MM.1S (cell line): ENCODE results near the gene PRELID3B.

ENCODE experiments used
- DNase-seq: peaks from one replicate; pipeline ENCODE4 v3.0.0-alpha.2; 2015
- H2AFZ ChIP-seq: fragments of 300-600 bp; sonication (generic); 2 replicates; pipeline ENCODE4 v1.6.0; 2016; ENCODE audit warnings: antibody characterized with exemption, low read length
- H3F3A ChIP-seq: fragments of 300-600 bp; sonication (generic); 2 replicates; pipeline ENCODE4 v1.6.1; 2016; ENCODE audit warnings: mild to moderate bottlenecking, antibody characterized with exemption, low read length, moderate library complexity, mixed read lengths; ENCODE audit not compliant: insufficient read depth
- H3K27ac ChIP-seq: fragments of 300-600 bp; sonication (generic); 2 replicates; pipeline ENCODE4 v1.5.1; 2016; ENCODE audit warnings: mild to moderate bottlenecking, low read length
- H3K27me3 ChIP-seq: fragments of 300-600 bp; sonication (generic); replicated peaks from 2 replicates; pipeline ENCODE4 v1.6.0; 2016; ENCODE audit warnings: low read length; ENCODE audit not compliant: insufficient read depth
- H3K36me3 ChIP-seq: fragments of 300-600 bp; sonication (generic); replicated peaks from 2 replicates; pipeline ENCODE4 v1.6.1; 2016; ENCODE audit warnings: mild to moderate bottlenecking, low read length, mixed read lengths; ENCODE audit not compliant: insufficient read depth
- H3K4me1 ChIP-seq: fragments of 300-600 bp; sonication (generic); 2 replicates; pipeline ENCODE4 v1.6.1; 2016; ENCODE audit warnings: low read length, mixed read lengths
- H3K4me2 ChIP-seq: fragments of 300-600 bp; sonication (generic); 2 replicates; pipeline ENCODE4 v1.6.0; 2016; ENCODE audit warnings: low read depth, low read length
- H3K4me3 ChIP-seq: fragments of 300-600 bp; sonication (generic); 2 replicates; pipeline ENCODE4 v1.5.1; 2016; ENCODE audit warnings: low read length, mixed read lengths
- H3K79me2 ChIP-seq: fragments of 300-600 bp; sonication (generic); 2 replicates; pipeline ENCODE4 v1.6.1; 2016; ENCODE audit warnings: mixed run types, low read length, mixed read lengths
- H3K9ac ChIP-seq: fragments of 300-600 bp; sonication (generic); 2 replicates; pipeline ENCODE4 v1.6.1; 2016; ENCODE audit warnings: low read length, mixed read lengths
- H3K9me2 ChIP-seq: fragments of 300-600 bp; sonication (generic); replicated peaks from 2 replicates; pipeline ENCODE4 v1.6.1; 2016; ENCODE audit warnings: mild to moderate bottlenecking, low read length, mixed read lengths; ENCODE audit not compliant: insufficient read depth
- H3K9me3 ChIP-seq: fragments of 300-600 bp; sonication (generic); replicated peaks from 2 replicates; pipeline ENCODE4 v1.6.1; 2016; ENCODE audit warnings: mild to moderate bottlenecking, low read length, mixed read lengths; ENCODE audit not compliant: insufficient read depth
- H4K20me1 ChIP-seq: fragments of 300-600 bp; sonication (generic); 2 replicates; pipeline ENCODE4 v1.6.1; 2016; ENCODE audit warnings: mild to moderate bottlenecking, low read length, moderate library complexity, mixed read lengths; ENCODE audit not compliant: insufficient read depth
- EZH2 ChIP-seq: fragments of 300-600 bp; sonication (generic); optimal IDR thresholded peaks from 2 replicates; pipeline ENCODE3; 2017; ENCODE audit warnings: low read depth, mild to moderate bottlenecking, antibody characterized with exemption, low read length, mixed read lengths
- EZH2phosphoT487 ChIP-seq: fragments of 300-600 bp; sonication (generic); IDR thresholded peaks from 2 replicates; pipeline ENCODE4 v1.6.1; 2018; ENCODE audit warnings: antibody characterized with exemption, low read length
- TF ChIP-seq, protein P1 (sequence below): fragments of 300-600 bp; sonication (generic); IDR thresholded peaks from 2 replicates; pipeline ENCODE4 v1.5.1; 2016; ENCODE audit warnings: antibody characterized with exemption, low read length, mixed read lengths

Gene PRELID3B

GRCh38 chr20:59040667-59041066 is 1.9 kb downstream of the PRELID3B start:
- TF ChIP-seq EZH2phosphoT487 (no peak), EZH2 (no peak)
- TF ChIP-seq, protein P1, sequence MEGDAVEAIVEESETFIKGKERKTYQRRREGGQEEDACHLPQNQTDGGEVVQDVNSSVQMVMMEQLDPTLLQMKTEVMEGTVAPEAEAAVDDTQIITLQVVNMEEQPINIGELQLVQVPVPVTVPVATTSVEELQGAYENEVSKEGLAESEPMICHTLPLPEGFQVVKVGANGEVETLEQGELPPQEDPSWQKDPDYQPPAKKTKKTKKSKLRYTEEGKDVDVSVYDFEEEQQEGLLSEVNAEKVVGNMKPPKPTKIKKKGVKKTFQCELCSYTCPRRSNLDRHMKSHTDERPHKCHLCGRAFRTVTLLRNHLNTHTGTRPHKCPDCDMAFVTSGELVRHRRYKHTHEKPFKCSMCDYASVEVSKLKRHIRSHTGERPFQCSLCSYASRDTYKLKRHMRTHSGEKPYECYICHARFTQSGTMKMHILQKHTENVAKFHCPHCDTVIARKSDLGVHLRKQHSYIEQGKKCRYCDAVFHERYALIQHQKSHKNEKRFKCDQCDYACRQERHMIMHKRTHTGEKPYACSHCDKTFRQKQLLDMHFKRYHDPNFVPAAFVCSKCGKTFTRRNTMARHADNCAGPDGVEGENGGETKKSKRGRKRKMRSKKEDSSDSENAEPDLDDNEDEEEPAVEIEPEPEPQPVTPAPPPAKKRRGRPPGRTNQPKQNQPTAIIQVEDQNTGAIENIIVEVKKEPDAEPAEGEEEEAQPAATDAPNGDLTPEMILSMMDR, result no peak
- H3K36me3 ChIP-seq, result peaks cover 12% of the 10 kb centered on the region
- peaks cover 14% of the 10 kb centered on the region for H3K4me1 ChIP-seq
- H3K27me3 ChIP-seq, result no peaks in the 10 kb centered on the region
- H2AFZ ChIP-seq, result no peak overlapping the region
- peaks cover 69% of the 10 kb centered on the region for H3K79me2 ChIP-seq
- no peak overlapping the region for H3K27ac ChIP-seq
- H3K9me2 ChIP-seq, result no peaks in the 10 kb centered on the region
- no peaks in the 10 kb centered on the region for H3K9me3 ChIP-seq
- H4K20me1 ChIP-seq, result 0 out of 2 replicates have a peak, but pooled peaks cover 4% of the 10 kb centered on the region
- no peak overlapping the region for H3K4me3 ChIP-seq
- H3K4me2 ChIP-seq, result peak overlapping the region; percentile 72; the same call in 1 of the 2 replicates
- DNase-seq, result no peak
- H3K9ac ChIP-seq, result no peak overlapping the region
- H3F3A ChIP-seq, result no peaks in the 10 kb centered on the region

- no peak overlapping the region for H3K27ac ChIP-seq
- DNase-seq, result no peak
- H3K9ac ChIP-seq, result no peak overlapping the region
- H3K27me3 ChIP-seq, result no peaks in the 10 kb centered on the region
- H4K20me1 ChIP-seq, result 0 out of 2 replicates have a peak, but pooled peaks cover 4% of the 10 kb centered on the region
- H3K4me3 ChIP-seq, result no peak overlapping the region
- H3K9me2 ChIP-seq, result no peaks in the 10 kb centered on the region
- peaks cover 73% of the 10 kb centered on the region for H3K79me2 ChIP-seq
- H3K4me1 ChIP-seq, result peaks cover 14% of the 10 kb centered on the region
- H3K9me3 ChIP-seq, result no peaks in the 10 kb centered on the region
- H3F3A ChIP-seq, result no peaks in the 10 kb centered on the region
- H3K4me2 ChIP-seq, result no peak overlapping the region
- H3K36me3 ChIP-seq, result peaks cover 12% of the 10 kb centered on the region
- no peak for TF ChIP-seq EZH2
- TF ChIP-seq, protein P1, result no peak
- H2AFZ ChIP-seq, result no peak overlapping the region
These were observed 3.4 kb downstream of the PRELID3B start for GRCh38 chr20:59039233-59039632.

GRCh38 chr20:59037386-59037785 is 5.2 kb downstream of the PRELID3B start:
- Histone ChIP-seq H3K4me2 (no peak overlapping the region), H3K27me3 (no peaks in the 10 kb centered on the region), H3K9me3 (no peaks in the 10 kb centered on the region), H3K9ac (no peak overlapping the region), H3K4me1 (peaks cover 16% of the 10 kb centered on the region; the same call in 1 of the 2 replicates), H3K36me3 (peaks cover 12% of the 10 kb centered on the region), H3F3A (peaks cover 14% of the 10 kb centered on the region), H2AFZ (no peak overlapping the region), H4K20me1 (0 out of 2 replicates have a peak, but pooled peaks cover 4% of the 10 kb centered on the region), H3K27ac (no peak overlapping the region), H3K79me2 (peaks cover 71% of the 10 kb centered on the region), H3K4me3 (no peak overlapping the region), H3K9me2 (no peaks in the 10 kb centered on the region)
- no peak for DNase-seq
- TF ChIP-seq, protein P1, result no peak
- no peak for TF ChIP-seq EZH2phosphoT487
- TF ChIP-seq EZH2, result no peak
